ENCODE data around the gene SALL1.
A peak's percentile ranks its signal among the peaks of the same experiment; 100 is the strongest.

The SALL1 gene

GRCh38 chr16:51134269-51134812 is 16.7 kb downstream of the SALL1 start:
- Histone ChIP-seq H4K12ac (ENCODE audit: low read depth, low read length) (peak overlapping the region; percentile 9), H3K9ac (ENCODE audit: low read length) (peak overlapping the region; percentile 49), H3K14ac (ENCODE audit: low read length) (no peak overlapping the region), H3K36me3 (ENCODE audit: control insufficient read depth in 1 of 2, insufficient read depth in 2 of 2, low read length in 2 of 2) (no peaks in the 10 kb centered on the region), H3K9me3 (ENCODE audit: insufficient read depth, low read depth, low read length) (peaks cover 3% of the 10 kb centered on the region), H2BK120ac (ENCODE audit: insufficient read depth, low read length, poor library complexity) (no peak overlapping the region), H2AK5ac (ENCODE audit: low read length) (no peak overlapping the region), H2BK5ac (ENCODE audit: low read depth, low read length, poor library complexity) (no peak overlapping the region), H3K4ac (ENCODE audit: low read depth, low read length) (no peak overlapping the region), H4K8ac (ENCODE audit: low read depth, low read length) (peak overlapping the region; percentile 51), H3K79me2 (ENCODE audit: control insufficient read depth, insufficient read depth, low read length, poor library complexity) (no peaks in the 10 kb centered on the region), H3K79me1 (ENCODE audit: low read length) (no peaks in the 10 kb centered on the region), H2AFZ (ENCODE audit: insufficient read depth, low read length, poor library complexity) (peak overlapping the region; percentile 44), H3K4me1 (ENCODE audit: control insufficient read depth in 1 of 2, insufficient read depth in 2 of 2, low read length in 2 of 2) (peaks cover 6 to 8% of the 10 kb centered on the region in 2 experiments), H3K4me3 (ENCODE audit: low read depth, low read length) (peak overlapping the region; percentile 59), H3K27ac (ENCODE audit: low read depth, low read length) (no peak overlapping the region), H3K23ac (ENCODE audit: low read length) (no peak overlapping the region), H2BK12ac (ENCODE audit: low read length) (no peak overlapping the region), H3K18ac (ENCODE audit: low read length) (peak overlapping the region; percentile 33), H3K27me3 (ENCODE audit: insufficient read depth, low read length) (peaks cover 5% of the 10 kb centered on the region), H4K91ac (ENCODE audit: low read depth, low read length) (no peak overlapping the region), H3K4me2 (ENCODE audit: low read length) (peak overlapping the region; percentile 86)
- no CpG with 5 or more reads among the region's 44 CpGs for WGBS (ENCODE audit: extremely low coverage, insufficient coverage, insufficient read length)
- no peak for DNase-seq

- H3K23ac ChIP-seq (ENCODE audit: low read length), result no peak overlapping the region
Observed at GRCh38 chr16:51133688-51134087, 17.4 kb downstream of the SALL1 start.

DNA sequence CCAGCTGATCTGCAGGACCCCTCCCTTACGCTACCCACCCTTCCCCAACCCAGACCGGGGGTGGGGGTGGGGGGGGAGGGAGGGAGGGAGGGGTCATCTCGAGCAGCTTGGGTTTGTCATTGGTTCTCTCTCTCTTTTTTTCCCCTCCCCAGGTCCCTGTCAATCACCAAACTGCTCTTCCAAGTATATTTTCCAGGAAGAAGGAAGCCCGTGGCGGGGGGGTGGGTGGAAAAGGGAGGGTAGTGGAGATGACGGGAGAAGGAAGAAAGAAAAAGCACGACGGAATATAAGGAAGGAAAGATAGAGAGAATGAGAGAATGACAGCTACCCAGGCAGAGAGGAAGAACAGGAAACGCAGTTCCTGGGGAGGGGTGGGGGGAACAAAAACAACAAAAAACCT is 17.9 kb downstream of the SALL1 start:
- Histone ChIP-seq H3K4ac (ENCODE audit: low read depth, low read length) (no peak overlapping the region), H3K79me1 (ENCODE audit: low read length) (no peaks in the 10 kb centered on the region), H2AFZ (ENCODE audit: insufficient read depth, low read length, poor library complexity) (no peak overlapping the region), H3K4me1 (ENCODE audit: control insufficient read depth in 1 of 2, insufficient read depth in 2 of 2, low read length in 2 of 2) (peaks cover 6 to 8% of the 10 kb centered on the region in 2 experiments), H2AK5ac (ENCODE audit: low read length) (no peak overlapping the region), H3K14ac (ENCODE audit: low read length) (no peak overlapping the region), H3K4me2 (ENCODE audit: low read length) (peak overlapping the region; percentile 86), H2BK5ac (ENCODE audit: low read depth, low read length, poor library complexity) (no peak overlapping the region), H3K36me3 (ENCODE audit: control insufficient read depth in 1 of 2, insufficient read depth in 2 of 2, low read length in 2 of 2) (no peaks in the 10 kb centered on the region), H2BK120ac (ENCODE audit: insufficient read depth, low read length, poor library complexity) (no peak overlapping the region), H3K9me3 (ENCODE audit: insufficient read depth, low read depth, low read length) (peaks cover 2% of the 10 kb centered on the region), H3K79me2 (ENCODE audit: control insufficient read depth, insufficient read depth, low read length, poor library complexity) (no peaks in the 10 kb centered on the region), H3K9ac (ENCODE audit: low read length) (no peak overlapping the region), H4K91ac (ENCODE audit: low read depth, low read length) (no peak overlapping the region), H2BK12ac (ENCODE audit: low read length) (no peak overlapping the region), H4K8ac (ENCODE audit: low read depth, low read length) (no peak overlapping the region), H3K27me3 (ENCODE audit: insufficient read depth, low read length) (peaks cover 5% of the 10 kb centered on the region), H3K27ac (ENCODE audit: low read depth, low read length) (no peak overlapping the region), H4K12ac (ENCODE audit: low read depth, low read length) (no peak overlapping the region), H3K4me3 (ENCODE audit: low read depth, low read length) (no peak overlapping the region), H3K23ac (ENCODE audit: low read length) (no peak overlapping the region), H3K18ac (ENCODE audit: low read length) (no peak overlapping the region)
- no peak for DNase-seq
- WGBS (ENCODE audit: extremely low coverage, insufficient coverage, insufficient read length), result no CpG with 5 or more reads among the region's 9 CpGs

More at GRCh38 chr16:51133688-51134087, 17.4 kb downstream of the SALL1 start:
- Histone ChIP-seq H2BK12ac (ENCODE audit: low read length) (no peak overlapping the region), H3K14ac (ENCODE audit: low read length) (no peak overlapping the region), H3K9me3 (ENCODE audit: insufficient read depth, low read depth, low read length) (peaks cover 3% of the 10 kb centered on the region), H3K18ac (ENCODE audit: low read length) (no peak overlapping the region), H2BK120ac (ENCODE audit: insufficient read depth, low read length, poor library complexity) (no peak overlapping the region), H3K79me2 (ENCODE audit: control insufficient read depth, insufficient read depth, low read length, poor library complexity) (no peaks in the 10 kb centered on the region), H4K91ac (ENCODE audit: low read depth, low read length) (no peak overlapping the region), H2AFZ (ENCODE audit: insufficient read depth, low read length, poor library complexity) (peak overlapping the region; percentile 37), H3K36me3 (ENCODE audit: control insufficient read depth in 1 of 2, insufficient read depth in 2 of 2, low read length in 2 of 2) (no peaks in the 10 kb centered on the region), H2AK5ac (ENCODE audit: low read length) (no peak overlapping the region), H3K4me1 (ENCODE audit: control insufficient read depth in 1 of 2, insufficient read depth in 2 of 2, low read length in 2 of 2) (peaks cover 6 to 8% of the 10 kb centered on the region in 2 experiments), H3K79me1 (ENCODE audit: low read length) (no peaks in the 10 kb centered on the region), H3K4me2 (ENCODE audit: low read length) (peak overlapping the region; percentile 86), H3K27ac (ENCODE audit: low read depth, low read length) (no peak overlapping the region), H4K8ac (ENCODE audit: low read depth, low read length) (peak overlapping the region; percentile 86), H3K27me3 (ENCODE audit: insufficient read depth, low read length) (peaks cover 5% of the 10 kb centered on the region), H3K9ac (ENCODE audit: low read length) (no peak overlapping the region), H3K4me3 (ENCODE audit: low read depth, low read length) (no peak overlapping the region), H4K12ac (ENCODE audit: low read depth, low read length) (no peak overlapping the region), H2BK5ac (ENCODE audit: low read depth, low read length, poor library complexity) (no peak overlapping the region), H3K4ac (ENCODE audit: low read depth, low read length) (no peak overlapping the region)
- WGBS (ENCODE audit: extremely low coverage, insufficient coverage, insufficient read length), result no CpG with 5 or more reads among the region's 12 CpGs
- no peak for DNase-seq

- H3K4me3 ChIP-seq (ENCODE audit: low read depth, low read length), result no peak overlapping the region
- no peak overlapping the region for H3K23ac ChIP-seq (ENCODE audit: low read length)
- H3K79me2 ChIP-seq (ENCODE audit: control insufficient read depth, insufficient read depth, low read length, poor library complexity), result no peaks in the 10 kb centered on the region
- H3K36me3 ChIP-seq (ENCODE audit: control insufficient read depth in 1 of 2, insufficient read depth in 2 of 2, low read length in 2 of 2), result no peaks in the 10 kb centered on the region
- no peak overlapping the region for H2BK12ac ChIP-seq (ENCODE audit: low read length)
- no peak overlapping the region for H3K27ac ChIP-seq (ENCODE audit: low read depth, low read length)
- no peak overlapping the region for H3K14ac ChIP-seq (ENCODE audit: low read length)
- no peak overlapping the region for H3K9ac ChIP-seq (ENCODE audit: low read length)
- H4K91ac ChIP-seq (ENCODE audit: low read depth, low read length), result no peak overlapping the region
- no peak overlapping the region for H3K18ac ChIP-seq (ENCODE audit: low read length)
- H3K4ac ChIP-seq (ENCODE audit: low read depth, low read length), result no peak overlapping the region
- no peaks in the 10 kb centered on the region for H3K79me1 ChIP-seq (ENCODE audit: low read length)
- no peak overlapping the region for H4K12ac ChIP-seq (ENCODE audit: low read depth, low read length)
- H3K4me1 ChIP-seq (ENCODE audit: control insufficient read depth in 1 of 2, insufficient read depth in 2 of 2, low read length in 2 of 2), result peaks cover 6 to 8% of the 10 kb centered on the region in 2 experiments
- H2BK5ac ChIP-seq (ENCODE audit: low read depth, low read length, poor library complexity), result no peak overlapping the region
- no peak overlapping the region for H2BK120ac ChIP-seq (ENCODE audit: insufficient read depth, low read length, poor library complexity)
- WGBS (ENCODE audit: extremely low coverage, insufficient coverage, insufficient read length), result no CpG with 5 or more reads among the region's 6 CpGs
- H4K8ac ChIP-seq (ENCODE audit: low read depth, low read length), result no peak overlapping the region
- no peak overlapping the region for H2AK5ac ChIP-seq (ENCODE audit: low read length)
- DNase-seq, result no peak
- no peak overlapping the region for H2AFZ ChIP-seq (ENCODE audit: insufficient read depth, low read length, poor library complexity)
- H3K27me3 ChIP-seq (ENCODE audit: insufficient read depth, low read length), result peaks cover 5% of the 10 kb centered on the region
- peaks cover 2% of the 10 kb centered on the region for H3K9me3 ChIP-seq (ENCODE audit: insufficient read depth, low read depth, low read length)
- H3K4me2 ChIP-seq (ENCODE audit: low read length), result no peak overlapping the region
Observed at GRCh38 chr16:51132490-51133115, 18.5 kb downstream of the SALL1 start.
